Adrenal gland (tissue), 12 donors: ENCODE measurements around the gene TTF1. TPM values are rescaled to one million over a fixed set of nuclear protein-coding genes. Genes with fewer than 3 reads are reported as not detected.

ENCODE experiments used
- DNase-seq, 7 donors: peaks; one replicate each; pipeline ENCODE4 v3.0.0-alpha.2; 2019 to 2020
- H3K27ac ChIP-seq, 5 donors: fragments of 200-600 bp; sonication (generic) in 4 of 5; 1 replicate in 3 of 5; 2 replicates in 2 of 5; pipeline versions ENCODE4 v1.5.1 to v1.8.0; 2016 to 2020; ENCODE audit warnings: mild to moderate bottlenecking in 1 of 5
- H3K27me3 ChIP-seq: fragments of 200-600 bp; 2 replicates; pipeline ENCODE4 v1.8.0; 2021
- H3K36me3 ChIP-seq, 2 donors: fragments of 200-600 bp; replicated peaks in 1 of 2; 1 replicate in 1 of 2; 2 replicates in 1 of 2; pipeline versions ENCODE4 v1.5.1 to v1.8.0; 2018 to 2022
- H3K4me1 ChIP-seq, 2 donors: fragments of 200-600 bp; replicated peaks in 1 of 2; 1 replicate in 1 of 2; 2 replicates in 1 of 2; pipeline versions ENCODE4 v1.5.1 to v1.8.0; 2018 to 2021
- H3K4me3 ChIP-seq, 4 donors: fragments of 200-600 bp; sonication (generic) in 3 of 4; one replicate each; pipeline ENCODE4 v1.5.1; 2016 to 2018
- H3K9me3 ChIP-seq, 3 donors: fragments of 200-600 bp; sonication (generic) in 1 of 3; replicated peaks in 1 of 3; 1 replicate in 2 of 3; 2 replicates in 1 of 3; pipeline versions ENCODE4 v1.5.1 to v1.8.0; 2016 to 2021
- CTCF ChIP-seq, 6 experiments: fragments of 450-650 bp in 4 of 6; fragments of 200-600 bp in 2 of 6; sonication (generic) in 1 of 6; IDR thresholded peaks; 1 replicate in 5 of 6; 2 replicates in 1 of 6; pipeline versions ENCODE4 v1.5.1 to v1.8.0; 2016 to 2021; ENCODE audit warnings: antibody characterized with exemption in 6 of 6, mild to moderate bottlenecking in 2 of 6, moderate library complexity in 1 of 6
- POLR2A ChIP-seq, 2 donors: fragments of 450-650 bp; IDR thresholded peaks; one replicate each; pipeline ENCODE4 v1.6.1; 2017; ENCODE audit warnings: antibody characterized with exemption in 2 of 2, mild to moderate bottlenecking in 2 of 2, moderate library complexity in 1 of 2
- WGBS, 4 donors: extraction: QIAGEN DNeasy Blood & Tissue Kit in 2 of 4; methylation state at CpG; one replicate each; pipeline versions ENCODE4 v1.1.5 to v1.1.7; 2013 to 2017; 5-methylcytosine and 5-hydroxymethylcytosine counted together
- intact Hi-C, 2 donors: fragments of 100-400 bp; cut with DNase I; formaldehyde crosslinking; loops; one replicate each; pipeline versions ENCODE4 v1.14.1 to v1.15.0; 2022 to 2023
- polyA plus RNA-seq, 3 donors: library from polyadenylated mRNA; stranded (reverse); fragments of 200-250 nt in 2 of 3; fragments of 350-450 nt in 1 of 3; fragmentation: Illumina TruSeq in 1 of 3; extraction: RNeasy Lipid Tissue Mini Kit (QIAGEN cat#74804) in 1 of 3; gene quantifications; one replicate each; pipeline ENCODE4 v1.2.3, GENCODE V29; 2013 to 2014
- total RNA-seq, 9 donors: library from RNA; depleted of rRNA in 4 of 9; stranded (reverse); fragments of >200 nt in 4 of 9; fragments of 120-200 nt in 1 of 9; fragmentation: NEBNext Ultra II Directional in 1 of 9; extraction: Animal tissue kit (Norgen Biotek cat#: 25700) in 1 of 9; gene quantifications; one replicate each; pipeline versions ENCODE4 v1.1.0 to v1.2.4, GENCODE V29; 2013 to 2023
- donor health status: healthy with polysubstance abuse.
- donor health status: Bipolar disorder and iron deficiency.
- donor health status: DM: yes; HTN: yes; CAD: no.
- donor health status: DM: no; HTN: no; CAD: no.
- donor health status: DM: no; HTN: no; CAD: no.
- donor health status: DM: yes; HTN: yes; CAD: no.

TTF1 gene
- total and polyA plus RNA-seq, 12 donors: 6.9 to 18.7 (median 10.1) TPM

DNA sequence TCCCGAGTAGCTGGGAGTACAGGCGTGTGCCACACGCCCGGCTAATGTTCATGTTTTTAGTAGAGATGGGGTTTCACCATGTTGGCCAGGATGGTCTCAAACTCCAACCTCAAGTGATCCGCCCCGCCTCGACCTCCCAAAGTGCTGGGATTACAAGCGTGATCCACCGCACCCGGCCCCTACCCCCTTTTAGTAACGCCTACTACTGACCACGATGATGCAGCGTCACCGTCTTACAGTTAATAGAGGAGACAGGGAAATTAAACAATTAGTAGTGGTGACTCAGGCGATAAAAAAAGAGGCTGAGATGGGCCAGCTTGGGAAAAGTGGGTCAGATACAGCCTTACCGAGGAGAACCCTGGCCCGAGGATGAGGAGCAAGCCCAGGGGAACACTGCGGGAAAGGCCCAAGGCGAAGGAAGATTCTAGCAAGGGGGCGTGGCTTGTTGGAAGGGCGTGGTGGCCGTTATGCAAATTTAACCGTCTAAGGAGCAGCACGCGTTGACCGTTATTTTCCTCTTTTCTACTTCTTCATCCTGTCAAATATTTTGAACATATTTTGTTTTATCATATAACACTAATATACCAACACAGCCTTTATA, 50.2 kb downstream of the TTF1 start:
- Histone ChIP-seq H3K27me3 (no peaks in the 10 kb centered on the region), H3K36me3 (peaks cover 0 to 20% of the 10 kb centered on the region in 2 donors), H3K9me3 (no peaks in the 10 kb centered on the region), H3K4me3 (no peak overlapping the region), H3K27ac (no peak overlapping the region), H3K4me1 (peaks cover 15 to 24% of the 10 kb centered on the region in 2 donors)
- TF ChIP-seq CTCF (IDR thresholded peaks at IDR 0.05) (no peak), POLR2A (IDR thresholded peaks at IDR 0.05) (no peak)
- DNase-seq: peak in 1 of 7 donors; percentile 28
- intact Hi-C loops: no loop called here
- 91 to 93% (median 92%) methylated on average over 26 of the region's 26 CpGs for WGBS, 4 donors

- peak; percentile 96 to 99 (median 98) for DNase-seq
- Histone ChIP-seq H3K4me1 (peaks cover 21 to 40% of the 10 kb centered on the region in 2 donors), H3K9me3 (no peaks in the 10 kb centered on the region), H3K36me3 (peaks cover 0 to 24% of the 10 kb centered on the region in 2 donors), H3K27ac (peak within 1 kb of the TSS; percentile 76 to 97 (median 93)), H3K4me3 (peak within 1 kb of the TSS; percentile 37 to 80 (median 54)), H3K27me3 (no peaks in the 10 kb centered on the region)
- intact Hi-C loops: no loop called here
- WGBS, 4 donors: 0 to 2% (median 0%) methylated on average over 13 to 82 of the region's 82 CpGs
- TF ChIP-seq POLR2A (IDR thresholded peaks at IDR 0.05): peak; percentile 93 to 96
- TF ChIP-seq CTCF (IDR thresholded peaks at IDR 0.05): peak in 2 of 6 experiments; percentile 7 to 28
Measured at GRCh38 chr9:132354637-132355355, 51.8 kb downstream of the TTF1 start, which contains the start of gene SETX. Gene SETX, minus strand, starts transcription at chr9:132354986. Its CDS starts 5,558 bp downstream, at chr9:132349428.

DNA sequence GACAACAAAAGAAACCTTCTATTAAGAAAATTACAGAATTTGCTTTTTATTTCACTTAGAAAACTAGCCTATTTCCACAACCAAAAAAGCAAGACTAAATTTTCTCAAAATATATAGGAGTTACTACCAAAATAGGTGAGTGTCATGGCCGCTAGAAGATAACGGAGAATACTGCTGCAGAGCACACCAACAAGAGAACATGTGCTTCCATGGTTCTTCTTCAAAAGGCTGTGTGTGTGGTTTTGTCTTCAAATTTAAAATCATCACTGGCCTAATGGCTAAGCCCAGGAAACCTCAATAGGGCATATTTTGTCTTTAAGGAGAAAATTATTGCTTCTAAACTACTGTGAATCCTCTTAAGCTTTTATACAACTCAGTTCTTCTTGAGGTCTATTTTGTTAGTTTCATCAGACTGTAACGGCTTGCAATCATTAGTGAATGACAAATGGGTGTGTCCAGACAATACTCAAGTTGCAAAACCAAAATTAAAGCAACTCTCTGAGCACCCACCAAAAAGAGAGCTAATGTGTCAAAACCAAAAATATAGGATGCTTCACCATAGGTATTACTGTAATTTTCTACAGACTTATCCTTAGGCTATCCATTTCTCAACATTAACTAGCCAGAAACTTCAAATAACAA, 55.1 kb downstream of the TTF1 start:
- 44 to 60% (median 49%) methylated on average over 3 of the region's 3 CpGs for WGBS, 4 donors
- H3K27ac ChIP-seq: peak overlapping the region in 3 of 5 donors; percentile 4 to 37 (median 27)

More for the DNA sequence above, 55.1 kb downstream of the TTF1 start:
- intact Hi-C loops: no loop called here
- TF ChIP-seq POLR2A (IDR thresholded peaks at IDR 0.05) (no peak), CTCF (IDR thresholded peaks at IDR 0.05) (no peak)
- no peak for DNase-seq
- H3K27me3 ChIP-seq: no peaks in the 10 kb centered on the region
- no peaks in the 10 kb centered on the region for H3K9me3 ChIP-seq
- H3K36me3 ChIP-seq: peaks cover 0 to 56% of the 10 kb centered on the region in 2 donors
- H3K4me1 ChIP-seq: peaks cover 21 to 40% of the 10 kb centered on the region in 2 donors
- H3K4me3 ChIP-seq: peak overlapping the region in 1 of 4 donors; percentile 31
